ENCODE measurements around the gene AFAP1. TPM values are rescaled to one million over a fixed set of nuclear protein-coding genes. Genes with fewer than 3 reads are reported as not detected.

The AFAP1 gene
- total and polyA plus RNA-seq, 2 of the 4 experiments (the other 2 are of a cell fraction): 48.2 to 80.9 TPM

DNA sequence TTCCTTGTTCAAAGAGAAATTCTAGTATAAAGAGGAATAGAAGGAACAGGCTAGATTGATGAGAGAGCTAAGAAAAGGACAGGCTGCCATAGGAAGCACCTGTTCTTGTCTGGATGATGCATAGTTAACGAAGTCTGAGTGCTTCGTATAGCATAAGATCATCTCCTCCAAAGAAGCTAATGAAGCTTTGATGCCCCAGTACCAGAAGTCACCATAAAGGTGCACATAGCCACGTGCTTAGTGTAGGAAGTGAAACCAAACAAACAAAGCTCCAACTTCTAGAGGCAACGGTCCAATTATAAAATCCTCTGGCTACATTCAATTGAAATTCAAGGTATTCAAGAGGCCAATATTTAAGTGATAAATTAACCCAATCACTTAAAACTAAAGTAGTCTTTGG is 31.0 kb downstream of the AFAP1 start:
- H4K20me1 ChIP-seq (ENCODE audit: insufficient read depth, low read length): peaks cover 58% of the 10 kb centered on the region
- DNase-seq (no peak), ATAC-seq (ENCODE audit: low read depth) (no peak)
- no peak overlapping the region for H4K91ac ChIP-seq (ENCODE audit: insufficient read depth, low read depth, low read length)
- H2AK5ac ChIP-seq (ENCODE audit: low read depth, low read length): peak overlapping the region; percentile 25; the same call in 1 of the 2 replicates
- no peaks in the 10 kb centered on the region for H3K9me3 ChIP-seq (ENCODE audit: control insufficient read depth, insufficient read depth, low read length)
- dilution Hi-C loops (cut with HindIII; ENCODE audit: low sequenced_read_pairs, unreplicated experiment): no loop called here
- 0 out of 2 replicates have a peak overlapping the region, but pooled peaks have one; percentile 5 for H3K14ac ChIP-seq (replicated peaks; ENCODE audit: low read depth, low read length)
- H4K5ac ChIP-seq (ENCODE audit: low read depth, low read length): no peak overlapping the region
- peaks cover 0 to 73% of the 10 kb centered on the region in 2 experiments; a peak in 3 of 4 replicates for H3K79me1 ChIP-seq (ENCODE audit: low read depth in 1 of 2, low read length in 2 of 2)
- CTCF ChIA-PET: interaction anchor here (0.5 to 1.2 kb wide), 3 partner anchors 29 to 97 kb away, joined by 3 to 4 read pairs (median 3); no protein-coding TSS in a partner anchor
- 0 out of 2 replicates have a peak, but pooled peaks cover 3% of the 10 kb centered on the region for H3K36me3 ChIP-seq (ENCODE audit: control insufficient read depth, insufficient read depth, low read length)
- H2AFZ ChIP-seq (replicated peaks; ENCODE audit: low read length, poor library complexity): no peak overlapping the region
- no peak overlapping the region; a peak in 1 of 4 replicates for H4K8ac ChIP-seq (ENCODE audit: low read depth in 2 of 2, low read length in 2 of 2)
- H3K27me3 ChIP-seq (ENCODE audit: control insufficient read depth, insufficient read depth, low read length): no peaks in the 10 kb centered on the region
- H3K27ac ChIP-seq (ENCODE audit: insufficient read depth, low read length): no peak overlapping the region
- H2AK9ac ChIP-seq (replicated peaks; ENCODE audit: low read depth, low read length, poor library complexity): no peak overlapping the region
- H3K9me1 ChIP-seq (ENCODE audit: insufficient read depth, low read length): peaks cover 22% of the 10 kb centered on the region
- no peak overlapping the region for H2BK5ac ChIP-seq (ENCODE audit: low read depth, low read length, poor library complexity, severe bottlenecking)
- in situ Hi-C loops (cut with MboI; ENCODE audit: low sequenced_read_pairs): no loop called here
- no peak overlapping the region for H3K4me3 ChIP-seq (ENCODE audit: insufficient read depth, low read depth, low read length)
- H2BK15ac ChIP-seq (ENCODE audit: low read depth, low read length): no peak overlapping the region
- no peak overlapping the region for H3K18ac ChIP-seq (ENCODE audit: low read depth, low read length)
- peak overlapping the region; percentile 68 for H3K23ac ChIP-seq (ENCODE audit: low read depth, low read length)
- H3K4ac ChIP-seq (ENCODE audit: low read depth, low read length): 0 out of 2 replicates have a peak overlapping the region, but pooled peaks have one; percentile 7
- BruUV-seq (replicated peaks): no TSS peak
- POLR2A ChIA-PET (ENCODE audit: unreplicated experiment): no interaction called here
- peak overlapping the region; percentile 6; the same call in 1 of the 2 replicates for H3K4me2 ChIP-seq (ENCODE audit: low read depth, low read length)
- no CpG with 5 or more reads among the region's 4 CpGs for WGBS, 2 experiments (ENCODE audit: extremely low coverage in 2 of 2, insufficient read length in 1 of 2)
- intact Hi-C loops (cut with micrococcal nuclease): no loop called here
- H3K4me1 ChIP-seq (ENCODE audit: control insufficient read depth, insufficient read depth, low read length): peaks cover 45% of the 10 kb centered on the region
- no peak for TF ChIP-seq BHLHE40 (IDR thresholded peaks at IDR 0.05; ENCODE audit: low read depth, low read length)
- no peak for TF ChIP-seq FOS (IDR thresholded peaks at IDR 0.05; ENCODE audit: low read depth, low read length)
- no peak for TF ChIP-seq RAD21 (IDR thresholded peaks at IDR 0.05; ENCODE audit: low read length)
- no peak for TF ChIP-seq MAZ (IDR thresholded peaks at IDR 0.05; ENCODE audit: borderline replicate concordance, low read depth, low read length)
- TF ChIP-seq CEBPB (IDR thresholded peaks at IDR 0.05; ENCODE audit: low read depth, low read length): no peak
- H3K9ac ChIP-seq (ENCODE audit: low read depth, low read length): no peak overlapping the region
- H2BK120ac ChIP-seq (ENCODE audit: low read depth, low read length): no peak overlapping the region
- H3K56ac ChIP-seq (ENCODE audit: extremely low read depth, insufficient read depth, low read length): no peak overlapping the region
- H2BK20ac ChIP-seq (ENCODE audit: low read depth, low read length): no peak overlapping the region

All from IMR-90 (cell line).